ENCODE measurements around the gene METTL25.

The METTL25 gene

DNA sequence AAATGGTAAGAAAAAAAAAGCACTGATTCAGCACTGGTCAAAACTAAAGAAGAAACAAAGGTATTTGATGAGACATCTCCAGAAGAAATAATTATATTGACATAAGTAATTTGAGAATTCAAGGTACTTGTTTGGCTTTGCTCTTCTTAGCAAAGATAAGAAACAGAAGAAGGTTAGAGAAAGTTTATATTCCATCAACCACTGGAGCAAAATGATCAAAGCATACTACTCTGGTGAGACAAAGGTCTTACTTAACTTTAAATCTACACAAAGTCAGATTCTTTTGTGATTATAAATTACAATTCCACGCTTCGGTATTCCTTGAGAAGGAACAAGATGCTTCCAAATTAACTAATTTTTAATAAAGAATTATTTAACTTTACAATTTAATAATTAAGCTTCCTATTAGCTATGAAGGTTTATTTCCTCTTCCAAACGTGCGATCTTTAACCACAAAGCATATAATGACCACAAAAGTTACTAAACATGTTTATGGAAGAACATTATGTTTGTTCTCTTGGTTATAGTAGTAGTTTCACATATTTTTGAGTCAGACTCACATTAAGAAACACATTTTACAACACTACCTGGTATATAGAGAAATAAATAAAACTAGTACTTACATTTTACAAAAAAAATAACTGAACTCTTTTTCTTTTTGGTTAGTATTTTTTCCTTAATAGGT is 53.4 kb downstream of the METTL25 start:
- no peak overlapping the region for H3K9ac ChIP-seq (ENCODE audit: low read length)
- H3K36me3 ChIP-seq (ENCODE audit: control insufficient read depth, insufficient read depth, low read length) = no peaks in the 10 kb centered on the region
- peaks cover 6% of the 10 kb centered on the region for H3K4me1 ChIP-seq (ENCODE audit: control insufficient read depth, insufficient read depth, low read length)

DNA sequence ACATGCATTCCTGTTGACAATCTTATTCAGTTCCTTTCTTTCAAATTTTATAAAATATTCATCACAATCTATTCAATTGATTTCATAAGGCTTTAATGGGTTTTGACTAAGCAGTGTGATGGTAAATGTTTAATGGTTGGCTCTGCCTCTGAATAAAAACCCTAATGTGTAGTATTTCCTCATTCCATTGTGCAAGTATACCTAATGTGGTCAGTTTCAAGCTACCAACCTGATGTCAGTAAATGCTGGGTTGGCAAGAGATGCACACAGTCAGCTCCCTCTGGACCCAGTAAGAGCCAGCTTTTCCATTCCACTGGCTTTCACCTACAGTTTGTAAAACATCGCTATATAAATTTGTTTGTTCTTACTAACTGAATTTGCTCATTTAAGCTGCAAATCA is 53.9 kb downstream of the METTL25 start:
- H3K36me3 ChIP-seq (ENCODE audit: control insufficient read depth, insufficient read depth, low read length) = no peaks in the 10 kb centered on the region

More for the DNA sequence above, 53.4 kb downstream of the METTL25 start:
- no peak overlapping the region for H3K4me3 ChIP-seq (ENCODE audit: low read length)
- no peaks in the 10 kb centered on the region for H3K9me3 ChIP-seq (ENCODE audit: control insufficient read depth, low read length)
- H3K27me3 ChIP-seq (ENCODE audit: control insufficient read depth, insufficient read depth, low read length) = no peaks in the 10 kb centered on the region

DNA sequence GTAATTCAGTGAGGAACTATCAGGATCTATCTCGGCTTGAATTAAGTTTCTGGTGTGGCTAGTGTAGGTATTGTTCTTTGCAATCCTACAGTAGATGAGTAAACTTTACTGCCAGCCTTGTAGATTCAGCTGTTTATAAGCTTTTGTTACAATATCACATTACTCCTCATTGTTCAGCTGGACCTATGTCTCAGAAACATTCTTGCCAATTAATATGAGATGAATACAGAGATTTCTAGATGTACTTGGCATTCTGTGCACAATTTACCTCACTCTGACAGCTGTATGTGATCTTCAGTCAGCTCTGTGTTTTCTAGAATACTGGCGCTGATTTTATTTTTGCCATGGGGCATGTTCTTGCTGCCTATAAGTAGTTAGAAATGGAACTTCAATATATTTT is 55.7 kb downstream of the METTL25 start:
- H3K9ac ChIP-seq (ENCODE audit: low read length) = no peak overlapping the region

More for the DNA sequence above, 53.9 kb downstream of the METTL25 start:
- H3K4me3 ChIP-seq (ENCODE audit: low read length) = no peak overlapping the region
- H3K9me3 ChIP-seq (ENCODE audit: control insufficient read depth, low read length) = no peaks in the 10 kb centered on the region
- no peaks in the 10 kb centered on the region for H3K27me3 ChIP-seq (ENCODE audit: control insufficient read depth, insufficient read depth, low read length)
- H3K4me1 ChIP-seq (ENCODE audit: control insufficient read depth, insufficient read depth, low read length) = peaks cover under 1% of the 10 kb centered on the region
- no peak overlapping the region for H3K9ac ChIP-seq (ENCODE audit: low read length)

GRCh38 chr12:82414926-82415325 is 56.6 kb downstream of the METTL25 start:
- Histone ChIP-seq H3K36me3 (ENCODE audit: control insufficient read depth, insufficient read depth, low read length) (no peaks in the 10 kb centered on the region), H3K9ac (ENCODE audit: low read length) (no peak overlapping the region), H3K4me3 (ENCODE audit: low read length) (no peak overlapping the region), H3K27me3 (ENCODE audit: control insufficient read depth, insufficient read depth, low read length) (no peaks in the 10 kb centered on the region), H3K9me3 (ENCODE audit: control insufficient read depth, low read length) (no peaks in the 10 kb centered on the region), H3K4me1 (ENCODE audit: control insufficient read depth, insufficient read depth, low read length) (no peaks in the 10 kb centered on the region)

More for the DNA sequence above, 55.7 kb downstream of the METTL25 start:
- Histone ChIP-seq H3K9me3 (ENCODE audit: control insufficient read depth, low read length) (no peaks in the 10 kb centered on the region), H3K4me1 (ENCODE audit: control insufficient read depth, insufficient read depth, low read length) (no peaks in the 10 kb centered on the region), H3K36me3 (ENCODE audit: control insufficient read depth, insufficient read depth, low read length) (no peaks in the 10 kb centered on the region), H3K27me3 (ENCODE audit: control insufficient read depth, insufficient read depth, low read length) (no peaks in the 10 kb centered on the region), H3K4me3 (ENCODE audit: low read length) (no peak overlapping the region)

GRCh38 chr12:82415402-82415801 is 57.1 kb downstream of the METTL25 start:
- H3K4me1 ChIP-seq (ENCODE audit: control insufficient read depth, insufficient read depth, low read length) = no peaks in the 10 kb centered on the region
- no peaks in the 10 kb centered on the region for H3K36me3 ChIP-seq (ENCODE audit: control insufficient read depth, insufficient read depth, low read length)
- H3K9ac ChIP-seq (ENCODE audit: low read length) = no peak overlapping the region

DNA sequence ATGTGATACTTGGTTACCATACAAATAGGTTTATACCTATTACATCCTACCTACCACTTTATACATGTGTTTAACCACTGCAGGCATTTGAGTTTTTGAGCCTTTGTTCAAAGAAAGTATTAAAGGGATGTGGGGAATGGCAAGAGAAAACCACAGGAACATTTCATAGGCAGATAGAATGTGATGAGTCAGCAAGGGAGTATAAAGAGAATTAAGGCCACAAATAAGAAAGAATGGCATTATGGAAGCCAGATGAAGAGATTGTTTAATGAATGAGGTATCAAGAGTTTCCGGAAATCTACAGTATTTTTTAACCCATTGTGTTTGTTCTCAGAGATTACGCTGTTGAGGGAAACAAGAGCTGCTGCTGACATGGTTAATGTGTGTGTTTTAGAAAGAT is 66.9 kb downstream of the METTL25 start:
- Histone ChIP-seq H3K9ac (ENCODE audit: low read length) (no peak overlapping the region), H3K27me3 (ENCODE audit: control insufficient read depth, insufficient read depth, low read length) (no peaks in the 10 kb centered on the region), H3K9me3 (ENCODE audit: control insufficient read depth, low read length) (no peaks in the 10 kb centered on the region), H3K4me3 (ENCODE audit: low read length) (no peak overlapping the region), H3K4me1 (ENCODE audit: control insufficient read depth, insufficient read depth, low read length) (peaks cover 17% of the 10 kb centered on the region), H3K36me3 (ENCODE audit: control insufficient read depth, insufficient read depth, low read length) (no peaks in the 10 kb centered on the region)

More at GRCh38 chr12:82415402-82415801, 57.1 kb downstream of the METTL25 start:
- Histone ChIP-seq H3K9me3 (ENCODE audit: control insufficient read depth, low read length) (no peaks in the 10 kb centered on the region), H3K4me3 (ENCODE audit: low read length) (no peak overlapping the region), H3K27me3 (ENCODE audit: control insufficient read depth, insufficient read depth, low read length) (no peaks in the 10 kb centered on the region)

- Histone ChIP-seq H3K9me3 (ENCODE audit: control insufficient read depth, low read length) (no peaks in the 10 kb centered on the region), H3K4me1 (ENCODE audit: control insufficient read depth, insufficient read depth, low read length) (peaks cover 17% of the 10 kb centered on the region), H3K27me3 (ENCODE audit: control insufficient read depth, insufficient read depth, low read length) (no peaks in the 10 kb centered on the region), H3K9ac (ENCODE audit: low read length) (no peak overlapping the region), H3K36me3 (ENCODE audit: control insufficient read depth, insufficient read depth, low read length) (no peaks in the 10 kb centered on the region), H3K4me3 (ENCODE audit: low read length) (no peak overlapping the region)
Observed at GRCh38 chr12:82426081-82426480, 67.8 kb downstream of the METTL25 start.

DNA sequence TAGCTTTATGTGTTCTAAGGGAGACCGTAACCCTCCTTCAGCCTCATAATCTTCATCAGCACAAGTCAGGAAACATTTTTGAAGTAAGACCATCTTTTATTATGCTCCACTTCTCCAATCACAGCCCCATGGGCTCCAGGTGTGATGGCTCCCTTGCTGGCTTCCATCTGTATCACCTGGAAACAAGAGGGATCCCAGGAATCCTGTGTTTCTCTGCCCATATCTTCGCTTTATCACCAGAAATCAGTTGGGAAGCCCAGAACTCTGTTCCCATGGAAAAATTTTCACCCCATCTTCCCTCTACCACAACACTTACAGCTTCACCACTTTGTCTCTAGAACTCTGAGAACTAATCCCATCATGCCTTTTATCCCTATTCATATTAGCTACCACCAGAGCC is 68.3 kb downstream of the METTL25 start:
- H3K9me3 ChIP-seq (ENCODE audit: control insufficient read depth, low read length) = no peaks in the 10 kb centered on the region
- H3K4me1 ChIP-seq (ENCODE audit: control insufficient read depth, insufficient read depth, low read length) = peaks cover 17% of the 10 kb centered on the region
- H3K36me3 ChIP-seq (ENCODE audit: control insufficient read depth, insufficient read depth, low read length) = no peaks in the 10 kb centered on the region
- H3K4me3 ChIP-seq (ENCODE audit: low read length) = no peak overlapping the region
- no peak overlapping the region for H3K9ac ChIP-seq (ENCODE audit: low read length)
- H3K27me3 ChIP-seq (ENCODE audit: control insufficient read depth, insufficient read depth, low read length) = no peaks in the 10 kb centered on the region

GRCh38 chr12:82430541-82431145 is 72.3 kb downstream of the METTL25 start:
- H3K27me3 ChIP-seq (ENCODE audit: control insufficient read depth, insufficient read depth, low read length) = no peaks in the 10 kb centered on the region
- no peaks in the 10 kb centered on the region for H3K36me3 ChIP-seq (ENCODE audit: control insufficient read depth, insufficient read depth, low read length)
- H3K4me1 ChIP-seq (ENCODE audit: control insufficient read depth, insufficient read depth, low read length) = peaks cover 6% of the 10 kb centered on the region

DNA sequence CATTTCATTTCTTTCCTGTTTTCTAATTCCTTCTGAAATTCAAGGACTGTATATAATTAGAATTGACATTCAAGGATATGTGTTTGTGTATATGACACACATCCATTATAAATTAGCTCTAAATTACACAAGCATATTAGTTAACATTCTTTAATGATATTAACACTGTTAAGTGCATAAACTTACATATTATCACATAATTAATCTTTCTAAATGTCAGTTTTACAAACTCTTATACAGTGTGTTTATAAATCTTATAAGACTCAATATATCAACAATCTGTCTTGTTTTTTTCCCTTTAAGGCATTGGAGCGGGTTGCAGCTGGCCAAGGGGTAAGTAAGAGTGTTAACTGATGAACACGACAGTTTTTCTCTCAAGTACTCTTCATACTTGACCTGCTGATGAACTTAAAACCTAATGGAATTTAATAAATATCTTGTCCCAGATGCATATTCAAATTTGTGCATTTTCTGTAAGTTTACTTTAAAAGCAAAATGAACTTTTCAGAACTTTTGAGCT is 76.1 kb downstream of the METTL25 start:
- Histone ChIP-seq H3K9ac (ENCODE audit: low read length) (no peak overlapping the region), H3K27me3 (ENCODE audit: control insufficient read depth, insufficient read depth, low read length) (no peaks in the 10 kb centered on the region), H3K4me3 (ENCODE audit: low read length) (no peak overlapping the region), H3K4me1 (ENCODE audit: control insufficient read depth, insufficient read depth, low read length) (no peaks in the 10 kb centered on the region), H3K36me3 (ENCODE audit: control insufficient read depth, insufficient read depth, low read length) (no peaks in the 10 kb centered on the region), H3K9me3 (ENCODE audit: control insufficient read depth, low read length) (no peaks in the 10 kb centered on the region)

More at GRCh38 chr12:82430541-82431145, 72.3 kb downstream of the METTL25 start:
- Histone ChIP-seq H3K9me3 (ENCODE audit: control insufficient read depth, low read length) (no peaks in the 10 kb centered on the region), H3K9ac (ENCODE audit: low read length) (no peak overlapping the region), H3K4me3 (ENCODE audit: low read length) (no peak overlapping the region)

DNA sequence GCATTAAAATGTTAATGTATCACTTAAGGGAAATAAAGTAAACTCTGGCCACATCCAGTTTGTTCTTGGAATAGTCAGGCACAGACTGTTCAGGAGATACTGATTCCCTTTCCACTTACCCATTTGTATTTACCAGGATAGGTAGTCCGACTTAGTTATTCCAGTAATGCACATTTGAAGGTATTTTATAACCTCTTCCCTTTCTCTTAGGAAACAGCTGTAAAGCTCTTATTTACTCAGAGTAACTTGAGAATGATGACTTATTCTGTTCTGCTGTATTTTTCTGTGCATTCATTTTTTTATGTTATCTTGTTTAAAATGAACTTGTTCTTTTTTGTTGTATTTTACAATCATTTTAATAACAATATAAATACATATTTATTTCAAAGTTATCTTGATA is 78.0 kb downstream of the METTL25 start:
- H3K9ac ChIP-seq (ENCODE audit: low read length) = no peak overlapping the region
- no peaks in the 10 kb centered on the region for H3K9me3 ChIP-seq (ENCODE audit: control insufficient read depth, low read length)
- no peaks in the 10 kb centered on the region for H3K4me1 ChIP-seq (ENCODE audit: control insufficient read depth, insufficient read depth, low read length)
- no peaks in the 10 kb centered on the region for H3K36me3 ChIP-seq (ENCODE audit: control insufficient read depth, insufficient read depth, low read length)
- H3K4me3 ChIP-seq (ENCODE audit: low read length) = no peak overlapping the region
- H3K27me3 ChIP-seq (ENCODE audit: control insufficient read depth, insufficient read depth, low read length) = no peaks in the 10 kb centered on the region

DNA sequence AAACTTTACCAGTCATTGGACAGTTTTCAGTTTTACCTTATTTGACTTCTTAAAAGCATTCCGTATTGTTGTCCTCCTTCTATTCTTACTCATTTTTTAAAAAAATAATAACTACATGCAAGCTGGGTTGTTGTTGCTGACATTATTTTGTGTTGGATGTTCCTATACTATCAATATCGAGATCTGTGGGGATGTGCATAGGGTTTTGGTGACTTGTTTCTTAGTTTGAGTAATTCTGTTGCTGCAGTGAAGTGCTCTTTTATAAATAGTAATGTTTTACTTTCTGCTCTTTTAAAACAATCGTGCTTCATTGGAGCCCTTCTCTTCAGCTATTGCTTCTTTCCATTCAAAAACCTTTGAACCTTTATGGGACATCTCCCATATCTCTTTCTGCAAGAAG is 79.4 kb downstream of the METTL25 start:
- Histone ChIP-seq H3K4me1 (ENCODE audit: control insufficient read depth, insufficient read depth, low read length) (no peaks in the 10 kb centered on the region), H3K4me3 (ENCODE audit: low read length) (no peak overlapping the region), H3K36me3 (ENCODE audit: control insufficient read depth, insufficient read depth, low read length) (no peaks in the 10 kb centered on the region), H3K9ac (ENCODE audit: low read length) (no peak overlapping the region), H3K27me3 (ENCODE audit: control insufficient read depth, insufficient read depth, low read length) (no peaks in the 10 kb centered on the region), H3K9me3 (ENCODE audit: control insufficient read depth, low read length) (no peaks in the 10 kb centered on the region)
